Retinal pigment epithelial cell (primary cell): ENCODE data around the gene DNASE1L3.

ENCODE experiments used
- DNase-seq: peaks from one replicate; pipeline ENCODE4 v3.0.0-alpha.2; 2010; ENCODE audit warnings: low read depth
- H3K4me3 ChIP-seq: 2 replicates; pipeline ENCODE4 v1.5.1; 2011; ENCODE audit warnings: mild to moderate bottlenecking, low read length, control low read depth, moderate library complexity
- CTCF ChIP-seq: conservative IDR thresholded peaks from 2 replicates; pipeline ENCODE4 v1.5.1; 2011; ENCODE audit warnings: low read depth, low read length, control low read depth, inconsistent platforms

The DNASE1L3 gene

GRCh38 chr3:58217209-58217811 lies 6.5 kb upstream of the DNASE1L3 start:
- TF ChIP-seq CTCF, result peak; percentile 91
- peak; percentile 34 for DNase-seq
- H3K4me3 ChIP-seq, result no peak overlapping the region

- no peak for DNase-seq
- no peak for TF ChIP-seq CTCF
- H3K4me3 ChIP-seq, result no peak overlapping the region
These were observed 5.9 kb upstream of the DNASE1L3 start for GRCh38 chr3:58216496-58217195.

GRCh38 chr3:58215317-58216025 lies 4.7 kb upstream of the DNASE1L3 start:
- H3K4me3 ChIP-seq, result no peak overlapping the region
- no peak for TF ChIP-seq CTCF
- DNase-seq, result no peak

GRCh38 chr3:58214484-58215316 lies 3.9 kb upstream of the DNASE1L3 start:
- DNase-seq, result no peak
- no peak for TF ChIP-seq CTCF
- H3K4me3 ChIP-seq, result no peak overlapping the region

- no peak for TF ChIP-seq CTCF
- DNase-seq, result no peak
- no peak overlapping the region for H3K4me3 ChIP-seq
These were observed 839 bp downstream of the DNASE1L3 start for GRCh38 chr3:58209933-58210332.

GRCh38 chr3:58207954-58208353 lies 2.8 kb downstream of the DNASE1L3 start:
- no peak overlapping the region for H3K4me3 ChIP-seq
- no peak for DNase-seq
- TF ChIP-seq CTCF, result no peak
